ENCODE measurements around the gene TBCK.

Gene TBCK

GRCh38 chr4:106036334-106036733 lies 279.7 kb downstream of the TBCK start:
- no peak for DNase-seq

- no peak for DNase-seq
Observed at GRCh38 chr4:106035204-106035603, 280.8 kb downstream of the TBCK start.

- no peak for DNase-seq
Observed at GRCh38 chr4:106034751-106035150, 281.3 kb downstream of the TBCK start.

GRCh38 chr4:106034220-106034619 lies 281.8 kb downstream of the TBCK start:
- no peak for DNase-seq

GRCh38 chr4:106033469-106033868 lies 282.5 kb downstream of the TBCK start:
- no peak for DNase-seq

GRCh38 chr4:106032851-106033286 lies 283.1 kb downstream of the TBCK start:
- no peak for DNase-seq

- DNase-seq: no peak
Observed at GRCh38 chr4:106022454-106022853, 293.6 kb downstream of the TBCK start.

GRCh38 chr4:106021737-106022410 lies 294.1 kb downstream of the TBCK start:
- no peak for DNase-seq

GRCh38 chr4:106019771-106020170 lies 296.2 kb downstream of the TBCK start:
- no peak for DNase-seq

- no peak for DNase-seq
Observed at GRCh38 chr4:106017975-106018374, 298.0 kb downstream of the TBCK start.

GRCh38 chr4:106011387-106011786 lies 304.6 kb downstream of the TBCK start:
- DNase-seq: no peak

GRCh38 chr4:106010761-106011160 lies 305.2 kb downstream of the TBCK start:
- DNase-seq: no peak

- DNase-seq: no peak
Observed at GRCh38 chr4:106002994-106003393, 313.0 kb downstream of the TBCK start.

- no peak for DNase-seq
Observed at GRCh38 chr4:105998171-105999063, 317.6 kb downstream of the TBCK start.

- no peak for DNase-seq
Observed at GRCh38 chr4:105996845-105997244, 319.2 kb downstream of the TBCK start.

GRCh38 chr4:105994841-105995501 lies 321.0 kb downstream of the TBCK start:
- DNase-seq: no peak

- no peak for DNase-seq
Observed at GRCh38 chr4:105994061-105994460, 321.9 kb downstream of the TBCK start.

GRCh38 chr4:105992641-105993305 lies 323.2 kb downstream of the TBCK start:
- DNase-seq: no peak

GRCh38 chr4:105991726-105992125 lies 324.3 kb downstream of the TBCK start:
- no peak for DNase-seq
